HCT116 (cell line): Measurements from ENCODE around the gene CD44. TPM values are rescaled to one million over a fixed set of nuclear protein-coding genes. Genes with fewer than 3 reads are reported as not detected.

Experiments
- ATAC-seq: fragments of 200-7000 bp; cut with Tn5 transposase; 2 replicates; pipeline ENCODE4 v1.9.1; 2020; ENCODE audit warnings: mild to moderate bottlenecking, moderate library complexity
- BruUV-seq: library from RNA; stranded (reverse); fragments of 400-500 nt; replicated peaks from 2 replicates; lab custom pipeline; 2021; lab: Mats Ljungman, UMichigan
- CTCF ChIA-PET: fragments of 300-600 bp; sonication (Branson Sonifier 250); formaldehyde crosslinking; loops from one replicate; lab custom pipeline; 2021; ENCODE audit warnings: antibody characterized with exemption; lab: Charles Lee
- POLR2A ChIA-PET: fragments of 300-600, 350-600 bp; sonication (Branson Sonifier 250); formaldehyde crosslinking; loops from one replicate; lab custom pipeline; 2021; ENCODE audit warnings: antibody characterized with exemption; lab: Charles Lee
- RAD21 ChIA-PET, 2 experiments: fragments of 300-600 bp; sonication (Branson Sonifier 250); formaldehyde crosslinking; loops; one replicate each; lab custom pipeline; 2023; ENCODE audit warnings: low total read pairs in 2 of 2; ENCODE audit not compliant: uncharacterized antibody in 2 of 2, unreplicated experiment in 2 of 2, low non-redundant PET in 1 of 2; lab: Charles Lee
- DNase-seq: peaks from one replicate; pipeline ENCODE4 v3.0.0-alpha.2; 2010; ENCODE audit warnings: low read depth, low spot score
- H2AFZ ChIP-seq: fragments of 200-600 bp; shearing (Covaris generic), sonication (generic); 2 replicates; pipeline ENCODE4 v1.6.1; 2017; ENCODE audit warnings: low read depth, mixed run types, mixed read lengths, antibody characterized with exemption, low read length; ENCODE audit not compliant: poor library complexity, severe bottlenecking
- H3K27ac ChIP-seq: 2 replicates; pipeline ENCODE4 v1.5.1; 2012; ENCODE audit warnings: low read depth, low read length
- H3K27me3 ChIP-seq: fragments of 200-600 bp; sonication (generic); 2 replicates; pipeline ENCODE4 v1.6.1; 2016; ENCODE audit warnings: mixed run types, low read length, mixed read lengths; ENCODE audit not compliant: insufficient read depth
- H3K36me3 ChIP-seq, 2 experiments: fragments of 200-500 bp in 1 of 2; fragments of 200-600 bp in 1 of 2; sonication (Bioruptor generic) in 1 of 2; sonication (generic) in 1 of 2; 2 replicates each; pipeline versions ENCODE4 v1.5.1 to v1.6.1; 2014 to 2016; ENCODE audit warnings: low read length in 2 of 2, inconsistent platforms in 1 of 2, mixed read lengths in 1 of 2, mixed run types in 1 of 2; ENCODE audit not compliant: insufficient read depth in 2 of 2, control insufficient read depth in 1 of 2
- H3K4me1 ChIP-seq, 2 experiments: fragments of 200-600 bp in 1 of 2; sonication (generic) in 1 of 2; 2 replicates each; pipeline versions ENCODE4 v1.5.1 to v1.6.1; 2012 to 2017; ENCODE audit warnings: low read length in 2 of 2, inconsistent platforms in 1 of 2, mild to moderate bottlenecking in 1 of 2, mixed read lengths in 1 of 2, mixed run types in 1 of 2, moderate library complexity in 1 of 2; ENCODE audit not compliant: insufficient read depth in 2 of 2, control insufficient read depth in 1 of 2
- H3K4me2 ChIP-seq: fragments of 200-600 bp; sonication (generic); 2 replicates; pipeline ENCODE4 v1.6.1; 2017; ENCODE audit warnings: mixed run types, low read length, mixed read lengths
- H3K4me3 ChIP-seq, 2 experiments: fragments of 200-600 bp in 1 of 2; sonication (generic) in 1 of 2; replicated peaks in 1 of 2; 2 replicates each; pipeline ENCODE4 v1.5.1; 2011 to 2016; ENCODE audit warnings: low read length in 2 of 2, control low read depth in 1 of 2, low read depth in 1 of 2, mild to moderate bottlenecking in 1 of 2, mixed read lengths in 1 of 2, mixed run types in 1 of 2
- H3K79me2 ChIP-seq: fragments of 200-600 bp; sonication (generic); 2 replicates; pipeline ENCODE4 v1.6.1; 2017; ENCODE audit warnings: mild to moderate bottlenecking, mixed run types, low read length, moderate library complexity, mixed read lengths; ENCODE audit not compliant: insufficient read depth
- H3K9ac ChIP-seq: fragments of 200-600 bp; sonication (generic); 2 replicates; pipeline ENCODE4 v1.6.1; 2016; ENCODE audit warnings: low read length, mixed read lengths
- H3K9me2 ChIP-seq: fragments of 200-600 bp; sonication (generic), shearing (Covaris generic); 2 replicates; pipeline ENCODE4 v1.6.1; 2017; ENCODE audit warnings: mixed run types, mild to moderate bottlenecking, moderate library complexity; ENCODE audit not compliant: insufficient read depth
- H3K9me3 ChIP-seq, 2 experiments: fragments of 200-500 bp in 1 of 2; fragments of 200-600 bp in 1 of 2; sonication (Bioruptor generic) in 1 of 2; sonication (generic) in 1 of 2; 2 replicates each; pipeline ENCODE4 v1.6.1; 2014 to 2017; ENCODE audit warnings: low read length in 2 of 2, mixed read lengths in 2 of 2, inconsistent platforms in 1 of 2, low read depth in 1 of 2, mild to moderate bottlenecking in 1 of 2, mixed run types in 1 of 2, moderate library complexity in 1 of 2; ENCODE audit not compliant: control insufficient read depth in 1 of 2, insufficient read depth in 1 of 2
- H4K20me1 ChIP-seq: fragments of 200-600 bp; sonication (generic), shearing (Covaris generic); 2 replicates; pipeline ENCODE4 v1.6.1; 2017; ENCODE audit warnings: mixed run types, mild to moderate bottlenecking, moderate library complexity; ENCODE audit not compliant: insufficient read depth
- CEBPB ChIP-seq: IDR thresholded peaks from 2 replicates; pipeline ENCODE4 v1.6.1; 2012; ENCODE audit warnings: low read depth
- EGR1 ChIP-seq: IDR thresholded peaks from 2 replicates; pipeline ENCODE4 v1.6.1; 2012; ENCODE audit warnings: low read depth
- EZH2 ChIP-seq: fragments of 200-600 bp; sonication (generic); IDR thresholded peaks from 2 replicates; pipeline ENCODE4 v1.6.1; 2017; ENCODE audit warnings: antibody characterized with exemption, mixed run types
- EZH2phosphoT487 ChIP-seq: fragments of 200-600 bp; IDR thresholded peaks from 2 replicates; pipeline ENCODE4 v1.6.1; 2018; ENCODE audit warnings: antibody characterized with exemption, borderline replicate concordance
- POLR2AphosphoS5 ChIP-seq: IDR thresholded peaks from 2 replicates; pipeline ENCODE4 v1.6.1; 2011; ENCODE audit warnings: mild to moderate bottlenecking, low read depth, low read length, moderate library complexity
- RAD21 ChIP-seq: IDR thresholded peaks from 2 replicates; pipeline ENCODE4 v1.6.1; 2012; ENCODE audit warnings: low read depth, mild to moderate bottlenecking
- TCF7L2 ChIP-seq: IDR thresholded peaks from 2 replicates; pipeline ENCODE4 v1.7.0; 2011; ENCODE audit warnings: borderline replicate concordance, inconsistent platforms; ENCODE audit not compliant: insufficient read depth, insufficient read length; ENCODE audit errors: extremely low read depth
- YY1 ChIP-seq: IDR thresholded peaks from 2 replicates; pipeline ENCODE4 v1.6.1; 2011; ENCODE audit warnings: low read length, low read depth, moderate library complexity, mild to moderate bottlenecking; ENCODE audit not compliant: insufficient replicate concordance; ENCODE audit errors: extremely low read depth
- ZNF274 ChIP-seq: fragments of 200-500 bp; sonication (Bioruptor generic); IDR thresholded peaks from 2 replicates; pipeline ENCODE4 v1.6.1; 2014; ENCODE audit warnings: mild to moderate bottlenecking, low read depth, low read length, inconsistent platforms
- intact Hi-C: fragments of 100-400 bp; cut with micrococcal nuclease; formaldehyde crosslinking; loops from 2 replicates; pipeline ENCODE4 v1.10.0; 2022
- total RNA-seq: library from RNA; stranded (reverse); gene quantifications from one replicate; pipeline ENCODE4 v1.2.1, GENCODE V29; 2021; ENCODE audit not compliant: unreplicated experiment
- TF ChIP-seq, protein P1 (sequence below): IDR thresholded peaks from 2 replicates; pipeline ENCODE4 v1.6.1; 2011; ENCODE audit warnings: mild to moderate bottlenecking, low read length, moderate library complexity; ENCODE audit not compliant: insufficient replicate concordance; ENCODE audit errors: extremely low read depth

Gene CD44
- total RNA-seq, 1 experiment from 2014 or later = 742 TPM

GRCh38 chr11:35101223-35101622 lies 37.7 kb upstream of the CD44 start:
- Histone ChIP-seq H3K4me1 (peaks cover 10 to 18% of the 10 kb centered on the region in 2 experiments; a peak in 3 of 4 replicates), H4K20me1 (no peaks in the 10 kb centered on the region), H3K27ac (no peak overlapping the region), H3K4me2 (no peak overlapping the region), H3K9ac (no peak overlapping the region), H3K9me2 (no peaks in the 10 kb centered on the region), H3K4me3 (no peak overlapping the region), H3K79me2 (no peaks in the 10 kb centered on the region), H3K36me3 (no peaks in the 10 kb centered on the region), H2AFZ (no peak overlapping the region), H3K27me3 (no peaks in the 10 kb centered on the region), H3K9me3 (no peaks in the 10 kb centered on the region)
- no TSS peak for BruUV-seq
- TF ChIP-seq, protein P1, sequence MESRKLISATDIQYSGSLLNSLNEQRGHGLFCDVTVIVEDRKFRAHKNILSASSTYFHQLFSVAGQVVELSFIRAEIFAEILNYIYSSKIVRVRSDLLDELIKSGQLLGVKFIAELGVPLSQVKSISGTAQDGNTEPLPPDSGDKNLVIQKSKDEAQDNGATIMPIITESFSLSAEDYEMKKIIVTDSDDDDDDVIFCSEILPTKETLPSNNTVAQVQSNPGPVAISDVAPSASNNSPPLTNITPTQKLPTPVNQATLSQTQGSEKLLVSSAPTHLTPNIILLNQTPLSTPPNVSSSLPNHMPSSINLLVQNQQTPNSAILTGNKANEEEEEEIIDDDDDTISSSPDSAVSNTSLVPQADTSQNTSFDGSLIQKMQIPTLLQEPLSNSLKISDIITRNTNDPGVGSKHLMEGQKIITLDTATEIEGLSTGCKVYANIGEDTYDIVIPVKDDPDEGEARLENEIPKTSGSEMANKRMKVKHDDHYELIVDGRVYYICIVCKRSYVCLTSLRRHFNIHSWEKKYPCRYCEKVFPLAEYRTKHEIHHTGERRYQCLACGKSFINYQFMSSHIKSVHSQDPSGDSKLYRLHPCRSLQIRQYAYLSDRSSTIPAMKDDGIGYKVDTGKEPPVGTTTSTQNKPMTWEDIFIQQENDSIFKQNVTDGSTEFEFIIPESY = no peak
- TF ChIP-seq EGR1 = no peak
- no peak for TF ChIP-seq POLR2AphosphoS5
- TF ChIP-seq EZH2 = no peak
- no peak for TF ChIP-seq CEBPB
- TF ChIP-seq RAD21 = no peak
- ChIA-PET POLR2A (no interaction called here), RAD21 (no interaction called here), CTCF (no interaction called here)
- intact Hi-C loops = no loop called here
- ATAC-seq = no peak
- no peak for DNase-seq

DNA sequence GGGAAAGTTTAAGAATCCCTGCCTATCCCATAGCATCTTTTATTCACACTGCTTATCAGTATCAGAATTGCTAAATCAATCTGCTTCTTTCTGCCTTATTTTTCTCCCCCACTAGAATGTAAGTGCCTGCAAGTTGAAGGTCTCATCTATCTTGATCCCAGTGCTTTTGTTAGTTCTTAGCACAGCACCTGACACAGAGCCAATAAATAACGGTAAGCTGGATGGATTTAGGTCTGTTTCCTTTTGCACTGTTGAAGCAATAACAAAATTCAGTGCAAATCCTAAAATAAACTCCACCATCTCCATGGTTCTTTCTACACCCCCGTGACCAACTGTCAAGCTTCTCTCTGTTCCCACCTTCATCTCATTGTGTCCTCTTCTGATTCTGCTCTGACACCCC lies 36.7 kb upstream of the CD44 start:
- Histone ChIP-seq H3K4me2 (no peak overlapping the region), H3K27me3 (no peaks in the 10 kb centered on the region), H3K4me3 (no peak overlapping the region), H3K27ac (no peak overlapping the region), H3K9ac (no peak overlapping the region), H3K9me3 (no peaks in the 10 kb centered on the region), H2AFZ (no peak overlapping the region), H3K79me2 (no peaks in the 10 kb centered on the region), H3K36me3 (no peaks in the 10 kb centered on the region), H3K4me1 (peaks cover 10 to 18% of the 10 kb centered on the region in 2 experiments; a peak in 3 of 4 replicates), H3K9me2 (no peaks in the 10 kb centered on the region), H4K20me1 (no peaks in the 10 kb centered on the region)
- CTCF ChIA-PET = no interaction called here
- RAD21 ChIA-PET = no interaction called here
- ATAC-seq (no peak), DNase-seq (no peak)
- no TSS peak for BruUV-seq
- POLR2A ChIA-PET = no interaction called here
- TF ChIP-seq TCF7L2 (no peak), YY1 (no peak), EZH2phosphoT487 (no peak), ZNF274 (no peak)
- intact Hi-C loops = no loop called here
